ENCODE measurements around the gene NIPSNAP2. TPM values are rescaled to one million over a fixed set of nuclear protein-coding genes. Genes with fewer than 3 reads are reported as not detected.
A peak's percentile ranks its signal among the peaks of the same experiment; 100 is the strongest.

The NIPSNAP2 gene
- total and polyA plus RNA-seq, 2 of the 13 experiments (the other 11 are each of a cell fraction or from before 2014, with no cell fraction given) = 40.3 to 61.5 TPM

DNA sequence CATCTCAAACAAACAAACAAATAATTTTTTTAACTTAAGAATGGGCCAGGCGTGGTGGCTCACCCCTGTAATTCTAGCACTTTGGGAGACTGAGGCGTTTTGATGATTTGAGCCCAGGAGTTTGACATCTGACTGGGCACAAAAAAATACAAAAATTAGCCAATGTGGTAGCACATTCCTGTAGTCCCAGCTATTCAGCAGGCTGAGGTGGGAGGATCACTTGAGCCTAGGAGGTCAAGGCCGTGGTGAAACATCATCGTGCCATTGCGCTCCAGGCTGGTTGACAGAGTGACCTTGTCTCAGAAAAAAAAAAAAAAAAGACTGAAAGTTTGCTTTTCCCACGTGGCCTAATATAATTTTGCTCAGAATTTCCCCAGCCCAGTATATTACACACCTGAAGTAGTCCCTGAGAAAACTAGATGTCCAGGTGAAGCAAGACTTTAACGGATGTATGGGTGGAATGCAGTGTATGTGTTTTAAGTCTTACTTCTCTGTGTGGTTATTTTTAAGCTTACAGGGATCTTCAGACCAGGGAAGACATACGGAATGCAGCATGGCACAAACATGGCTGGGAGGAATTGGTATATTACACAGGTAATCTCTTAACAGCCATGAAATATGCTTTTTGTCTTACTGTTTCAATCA is 32.6 kb downstream of the NIPSNAP2 start (continued):
- TF ChIP-seq, protein P1, sequence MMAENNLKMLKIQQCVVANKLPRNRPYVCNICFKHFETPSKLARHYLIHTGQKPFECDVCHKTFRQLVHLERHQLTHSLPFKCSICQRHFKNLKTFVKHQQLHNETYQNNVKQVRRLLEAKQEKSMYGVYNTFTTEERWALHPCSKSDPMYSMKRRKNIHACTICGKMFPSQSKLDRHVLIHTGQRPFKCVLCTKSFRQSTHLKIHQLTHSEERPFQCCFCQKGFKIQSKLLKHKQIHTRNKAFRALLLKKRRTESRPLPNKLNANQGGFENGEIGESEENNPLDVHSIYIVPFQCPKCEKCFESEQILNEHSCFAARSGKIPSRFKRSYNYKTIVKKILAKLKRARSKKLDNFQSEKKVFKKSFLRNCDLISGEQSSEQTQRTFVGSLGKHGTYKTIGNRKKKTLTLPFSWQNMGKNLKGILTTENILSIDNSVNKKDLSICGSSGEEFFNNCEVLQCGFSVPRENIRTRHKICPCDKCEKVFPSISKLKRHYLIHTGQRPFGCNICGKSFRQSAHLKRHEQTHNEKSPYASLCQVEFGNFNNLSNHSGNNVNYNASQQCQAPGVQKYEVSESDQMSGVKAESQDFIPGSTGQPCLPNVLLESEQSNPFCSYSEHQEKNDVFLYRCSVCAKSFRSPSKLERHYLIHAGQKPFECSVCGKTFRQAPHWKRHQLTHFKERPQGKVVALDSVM (CRISPR knock-in tag; IDR thresholded peaks at IDR 0.05) = peak; percentile 72; the same call in 1 of the 2 replicates
- no peak for TF ChIP-seq CCDC6 (CRISPR knock-in tag; IDR thresholded peaks at IDR 0.05)
- peak; percentile 79 for TF ChIP-seq ZEB1 (IDR thresholded peaks at IDR 0.05; ENCODE audit: insufficient replicate concordance, low read depth)
- TF ChIP-seq, protein P2, sequence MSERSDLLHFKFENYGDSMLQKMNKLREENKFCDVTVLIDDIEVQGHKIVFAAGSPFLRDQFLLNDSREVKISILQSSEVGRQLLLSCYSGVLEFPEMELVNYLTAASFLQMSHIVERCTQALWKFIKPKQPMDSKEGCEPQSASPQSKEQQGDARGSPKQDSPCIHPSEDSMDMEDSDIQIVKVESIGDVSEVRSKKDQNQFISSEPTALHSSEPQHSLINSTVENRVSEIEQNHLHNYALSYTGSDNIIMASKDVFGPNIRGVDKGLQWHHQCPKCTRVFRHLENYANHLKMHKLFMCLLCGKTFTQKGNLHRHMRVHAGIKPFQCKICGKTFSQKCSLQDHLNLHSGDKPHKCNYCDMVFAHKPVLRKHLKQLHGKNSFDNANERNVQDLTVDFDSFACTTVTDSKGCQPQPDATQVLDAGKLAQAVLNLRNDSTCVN (CRISPR knock-in tag; IDR thresholded peaks at IDR 0.05; ENCODE audit: borderline replicate concordance) = no peak
- TF ChIP-seq ZNF264 (CRISPR knock-in tag; IDR thresholded peaks at IDR 0.05) = peak; percentile 82; the same call in 1 of the 2 replicates
- no peak for TF ChIP-seq HNRNPUL1 (IDR thresholded peaks at IDR 0.05; ENCODE audit: low read depth, low read length)
- TF ChIP-seq TOE1 (CRISPR knock-in tag; IDR thresholded peaks at IDR 0.05) = no peak
- TF ChIP-seq, protein P3, sequence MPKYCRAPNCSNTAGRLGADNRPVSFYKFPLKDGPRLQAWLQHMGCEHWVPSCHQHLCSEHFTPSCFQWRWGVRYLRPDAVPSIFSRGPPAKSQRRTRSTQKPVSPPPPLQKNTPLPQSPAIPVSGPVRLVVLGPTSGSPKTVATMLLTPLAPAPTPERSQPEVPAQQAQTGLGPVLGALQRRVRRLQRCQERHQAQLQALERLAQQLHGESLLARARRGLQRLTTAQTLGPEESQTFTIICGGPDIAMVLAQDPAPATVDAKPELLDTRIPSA (CRISPR knock-in tag; IDR thresholded peaks at IDR 0.05; ENCODE audit: borderline replicate concordance) = no peak
- no peak for TF ChIP-seq HOXD1 (CRISPR knock-in tag; IDR thresholded peaks at IDR 0.05)
- TF ChIP-seq, protein P4, sequence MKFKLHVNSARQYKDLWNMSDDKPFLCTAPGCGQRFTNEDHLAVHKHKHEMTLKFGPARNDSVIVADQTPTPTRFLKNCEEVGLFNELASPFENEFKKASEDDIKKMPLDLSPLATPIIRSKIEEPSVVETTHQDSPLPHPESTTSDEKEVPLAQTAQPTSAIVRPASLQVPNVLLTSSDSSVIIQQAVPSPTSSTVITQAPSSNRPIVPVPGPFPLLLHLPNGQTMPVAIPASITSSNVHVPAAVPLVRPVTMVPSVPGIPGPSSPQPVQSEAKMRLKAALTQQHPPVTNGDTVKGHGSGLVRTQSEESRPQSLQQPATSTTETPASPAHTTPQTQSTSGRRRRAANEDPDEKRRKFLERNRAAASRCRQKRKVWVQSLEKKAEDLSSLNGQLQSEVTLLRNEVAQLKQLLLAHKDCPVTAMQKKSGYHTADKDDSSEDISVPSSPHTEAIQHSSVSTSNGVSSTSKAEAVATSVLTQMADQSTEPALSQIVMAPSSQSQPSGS (CRISPR knock-in tag; IDR thresholded peaks at IDR 0.05) = 0 out of 2 replicates have a peak, but pooled peaks have one; percentile 35
- peak; percentile 93 for TF ChIP-seq SALL1 (CRISPR knock-in tag; IDR thresholded peaks at IDR 0.05)
- peak; percentile 62; the same call in 1 of the 2 replicates for TF ChIP-seq CEBPB (IDR thresholded peaks at IDR 0.05; ENCODE audit: borderline replicate concordance, low read depth, low read length)
- no peak for TF ChIP-seq PHF20 (CRISPR knock-in tag; IDR thresholded peaks at IDR 0.05)
- TF ChIP-seq KLF6 (CRISPR knock-in tag; IDR thresholded peaks at IDR 0.05) = no peak
- TF ChIP-seq ZC3H4 (CRISPR knock-in tag; IDR thresholded peaks at IDR 0.05; ENCODE audit: borderline replicate concordance) = no peak
- TF ChIP-seq CC2D1A (CRISPR knock-in tag; IDR thresholded peaks at IDR 0.05) = no peak
- TF ChIP-seq ZNF274 (CRISPR knock-in tag; IDR thresholded peaks at IDR 0.05) = no peak
- peak; percentile 30; the same call in 1 of the 2 replicates for TF ChIP-seq ATF1 (CRISPR knock-in tag; IDR thresholded peaks at IDR 0.05)
- TF ChIP-seq, protein P5, sequence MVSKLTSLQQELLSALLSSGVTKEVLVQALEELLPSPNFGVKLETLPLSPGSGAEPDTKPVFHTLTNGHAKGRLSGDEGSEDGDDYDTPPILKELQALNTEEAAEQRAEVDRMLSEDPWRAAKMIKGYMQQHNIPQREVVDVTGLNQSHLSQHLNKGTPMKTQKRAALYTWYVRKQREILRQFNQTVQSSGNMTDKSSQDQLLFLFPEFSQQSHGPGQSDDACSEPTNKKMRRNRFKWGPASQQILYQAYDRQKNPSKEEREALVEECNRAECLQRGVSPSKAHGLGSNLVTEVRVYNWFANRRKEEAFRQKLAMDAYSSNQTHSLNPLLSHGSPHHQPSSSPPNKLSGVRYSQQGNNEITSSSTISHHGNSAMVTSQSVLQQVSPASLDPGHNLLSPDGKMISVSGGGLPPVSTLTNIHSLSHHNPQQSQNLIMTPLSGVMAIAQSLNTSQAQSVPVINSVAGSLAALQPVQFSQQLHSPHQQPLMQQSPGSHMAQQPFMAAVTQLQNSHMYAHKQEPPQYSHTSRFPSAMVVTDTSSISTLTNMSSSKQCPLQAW (CRISPR knock-in tag; IDR thresholded peaks at IDR 0.05) = peak; percentile 78
- TF ChIP-seq ZNF530 (CRISPR knock-in tag; IDR thresholded peaks at IDR 0.05; ENCODE audit: low read depth) = no peak
- 0 out of 2 replicates have a peak, but pooled peaks have one; percentile 30 for TF ChIP-seq JUN (CRISPR knock-in tag; IDR thresholded peaks at IDR 0.05)
